Adrenal gland (tissue), 5 donors: ENCODE measurements around the gene BNIP2.

Experiments
- POLR2A ChIP-seq, 2 donors: fragments of 450-650 bp; IDR thresholded peaks; one replicate each; pipeline ENCODE4 v1.6.1; 2017; ENCODE audit warnings: antibody characterized with exemption in 2 of 2, mild to moderate bottlenecking in 2 of 2, moderate library complexity in 1 of 2
- TF ChIP-seq, protein P1 (sequence below), 6 experiments: fragments of 450-650 bp in 4 of 6; fragments of 200-600 bp in 2 of 6; sonication (generic) in 1 of 6; IDR thresholded peaks; 1 replicate in 5 of 6; 2 replicates in 1 of 6; pipeline versions ENCODE4 v1.5.1 to v1.8.0; 2016 to 2021; ENCODE audit warnings: antibody characterized with exemption in 6 of 6, mild to moderate bottlenecking in 2 of 6, moderate library complexity in 1 of 6
- donor health status: DM: no; HTN: no; CAD: no.

DNA sequence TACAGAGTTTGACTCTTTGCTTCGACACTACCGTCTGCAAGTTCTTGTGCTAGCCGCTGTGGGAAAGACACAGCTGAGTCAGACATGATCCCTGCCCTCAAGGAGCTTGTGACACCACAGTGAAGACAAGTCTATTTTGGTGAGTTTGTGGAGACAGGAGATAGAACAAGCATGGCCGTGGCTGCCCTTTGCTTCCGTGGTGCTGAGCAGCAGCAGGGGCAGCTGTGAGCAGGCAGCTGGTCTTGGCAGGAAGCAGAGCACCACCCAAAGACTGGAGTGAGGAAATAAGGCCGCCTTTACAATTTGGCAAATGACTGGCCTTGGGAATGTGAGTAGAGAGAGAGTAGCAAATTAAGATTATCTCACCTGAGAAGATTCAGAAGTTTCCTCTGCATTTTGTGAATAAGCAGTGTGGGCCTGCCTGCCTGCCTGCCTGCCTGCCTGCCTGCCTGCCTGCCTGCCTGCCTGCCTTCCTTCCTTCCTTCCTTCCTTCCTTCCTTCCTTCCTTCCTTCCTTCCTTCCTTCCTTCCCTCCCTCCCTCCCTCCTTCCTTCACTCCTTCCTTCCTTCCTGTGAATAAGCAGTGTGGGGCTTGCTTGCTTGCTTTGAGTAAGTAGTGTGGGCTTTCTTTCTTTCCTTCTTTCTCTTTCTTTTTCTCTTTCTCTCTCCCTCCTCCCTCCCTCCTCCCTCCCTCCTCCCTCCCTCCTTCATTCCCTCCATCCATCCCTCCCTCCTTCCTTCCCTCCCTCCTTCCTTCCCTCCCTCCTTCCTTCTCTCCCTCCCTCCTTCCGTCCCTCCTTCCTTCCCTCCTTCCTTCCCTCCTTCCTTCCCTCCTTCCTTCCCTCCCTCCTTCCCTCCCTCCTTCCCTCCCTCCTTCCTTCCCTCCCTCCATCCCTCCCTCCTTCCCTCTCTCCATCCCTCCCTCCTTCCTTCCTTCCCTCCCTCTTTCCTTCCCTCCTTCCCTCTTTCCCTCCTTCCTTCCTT lies 79.1 kb downstream of the BNIP2 start:
- no peak for TF ChIP-seq POLR2A (IDR thresholded peaks at IDR 0.05)
- TF ChIP-seq, protein P1, sequence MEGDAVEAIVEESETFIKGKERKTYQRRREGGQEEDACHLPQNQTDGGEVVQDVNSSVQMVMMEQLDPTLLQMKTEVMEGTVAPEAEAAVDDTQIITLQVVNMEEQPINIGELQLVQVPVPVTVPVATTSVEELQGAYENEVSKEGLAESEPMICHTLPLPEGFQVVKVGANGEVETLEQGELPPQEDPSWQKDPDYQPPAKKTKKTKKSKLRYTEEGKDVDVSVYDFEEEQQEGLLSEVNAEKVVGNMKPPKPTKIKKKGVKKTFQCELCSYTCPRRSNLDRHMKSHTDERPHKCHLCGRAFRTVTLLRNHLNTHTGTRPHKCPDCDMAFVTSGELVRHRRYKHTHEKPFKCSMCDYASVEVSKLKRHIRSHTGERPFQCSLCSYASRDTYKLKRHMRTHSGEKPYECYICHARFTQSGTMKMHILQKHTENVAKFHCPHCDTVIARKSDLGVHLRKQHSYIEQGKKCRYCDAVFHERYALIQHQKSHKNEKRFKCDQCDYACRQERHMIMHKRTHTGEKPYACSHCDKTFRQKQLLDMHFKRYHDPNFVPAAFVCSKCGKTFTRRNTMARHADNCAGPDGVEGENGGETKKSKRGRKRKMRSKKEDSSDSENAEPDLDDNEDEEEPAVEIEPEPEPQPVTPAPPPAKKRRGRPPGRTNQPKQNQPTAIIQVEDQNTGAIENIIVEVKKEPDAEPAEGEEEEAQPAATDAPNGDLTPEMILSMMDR (IDR thresholded peaks at IDR 0.05), result no peak
